ENCODE results near the gene PWP2.

GRCh38 chr21:44066116-44066515, 41.1 kb upstream of the PWP2 start:
- no peak for TF ChIP-seq CTCF (conservative IDR thresholded peaks at IDR 0.05)
- TF ChIP-seq ZFX (IDR thresholded peaks at IDR 0.05): no peak

Data from C4-2B (cell line).